WTC11 (cell line): Measurements from ENCODE around the gene CHIA. TPM values are rescaled to one million over a fixed set of nuclear protein-coding genes. Genes with fewer than 3 reads are reported as not detected.
A peak's percentile ranks its signal among the peaks of the same experiment; 100 is the strongest.

Experiments used
- ATAC-seq: fragments of 200-7000 bp; cut with Tn5 transposase; 2 replicates; pipeline ENCODE4 v1.10.0; 2021; ENCODE audit warnings: mild to moderate bottlenecking, moderate library complexity
- Bru-seq: library from RNA; stranded (reverse); fragments of 400-500 nt; gene quantifications from one replicate; lab custom pipeline; 2021; lab: Mats Ljungman, UMichigan
- CTCF ChIA-PET: fragments of 300-600 bp; sonication (Branson Sonifier 250); formaldehyde crosslinking; loops from one replicate; lab custom pipeline; 2021; ENCODE audit warnings: antibody characterized with exemption; lab: Charles Lee
- POLR2A ChIA-PET: fragments of 350-600 bp; sonication (Branson Sonifier 250); formaldehyde crosslinking; loops from one replicate; lab custom pipeline; 2021; ENCODE audit warnings: antibody characterized with exemption; lab: Charles Lee
- DNase-seq: peaks from one replicate; pipeline ENCODE4 v3.0.0; 2021; ENCODE audit warnings: low spot score
- H3K27ac Mint-ChIP-seq: 2 replicates; pipeline ENCODE4 v1.8.0; 2021; ENCODE audit warnings: mixed read lengths
- H3K27me3 Mint-ChIP-seq: 2 replicates; pipeline ENCODE4 v1.8.0; 2021; ENCODE audit warnings: low read depth, mild to moderate bottlenecking, moderate library complexity, mixed read lengths
- H3K36me3 Mint-ChIP-seq: 2 replicates; pipeline ENCODE4 v1.8.0; 2021; ENCODE audit warnings: mixed read lengths
- H3K4me1 Mint-ChIP-seq: 2 replicates; pipeline ENCODE4 v1.8.0; 2022; ENCODE audit warnings: mixed read lengths
- H3K4me3 Mint-ChIP-seq: 2 replicates; pipeline ENCODE4 v1.8.0; 2021; ENCODE audit warnings: mild to moderate bottlenecking, moderate library complexity, mixed read lengths
- H3K9me3 Mint-ChIP-seq: 2 replicates; pipeline ENCODE4 v1.8.0; 2021; ENCODE audit warnings: mixed read lengths
- AFF4 ChIP-seq: sonication (generic); formaldehyde crosslinking; IDR thresholded peaks from 2 replicates; pipeline ENCODE4 v1.8.1; 2023; ENCODE audit warnings: mild to moderate bottlenecking, missing genetic modification reagents, borderline replicate concordance
- ARID4B ChIP-seq: sonication (generic); formaldehyde crosslinking; IDR thresholded peaks from 2 replicates; pipeline ENCODE4 v1.8.0; 2023; ENCODE audit warnings: missing genetic modification reagents, mild to moderate bottlenecking, borderline replicate concordance
- CREB1 ChIP-seq: sonication (generic); formaldehyde crosslinking; IDR thresholded peaks from 2 replicates; pipeline ENCODE4 v1.8.0; 2023; ENCODE audit warnings: mild to moderate bottlenecking, missing genetic modification reagents
- EMX1 ChIP-seq: fragments of 250-450 bp; sonication (Bioruptor Pico); IDR thresholded peaks from 2 replicates; pipeline ENCODE4 v1.8.0; 2021; ENCODE audit warnings: mild to moderate bottlenecking
- IRF1 ChIP-seq: sonication (generic); formaldehyde crosslinking; IDR thresholded peaks from 2 replicates; pipeline ENCODE4 v1.8.0; 2023; ENCODE audit warnings: missing genetic modification reagents
- PREB ChIP-seq: sonication (generic); formaldehyde crosslinking; IDR thresholded peaks from 2 replicates; pipeline ENCODE4 v1.8.1; 2022; ENCODE audit warnings: mild to moderate bottlenecking, missing genetic modification reagents, moderate library complexity, borderline replicate concordance
- PRRX2 ChIP-seq: fragments of 250-450 bp; sonication (Bioruptor Pico); IDR thresholded peaks from 2 replicates; pipeline ENCODE4 v1.8.0; 2021; ENCODE audit warnings: mild to moderate bottlenecking
- STAT6 ChIP-seq: sonication (generic); formaldehyde crosslinking; conservative IDR thresholded peaks from 2 replicates; pipeline ENCODE4 v1.8.1; 2023; ENCODE audit warnings: mild to moderate bottlenecking, low read depth, missing genetic modification reagents, moderate library complexity
- TCF7 ChIP-seq: sonication (generic); formaldehyde crosslinking; IDR thresholded peaks from 2 replicates; pipeline ENCODE4 v1.8.0; 2022; ENCODE audit warnings: mild to moderate bottlenecking, low read depth, missing genetic modification reagents, moderate library complexity
- TEAD4 ChIP-seq: sonication (generic); formaldehyde crosslinking; IDR thresholded peaks from 2 replicates; pipeline ENCODE4 v1.8.0; 2022; ENCODE audit warnings: mild to moderate bottlenecking, missing genetic modification reagents
- ZNF396 ChIP-seq: fragments of 250-450 bp; sonication (Bioruptor Pico); IDR thresholded peaks from 2 replicates; pipeline ENCODE4 v1.8.0; 2021; ENCODE audit warnings: mild to moderate bottlenecking, moderate library complexity, borderline replicate concordance
- ZNF416 ChIP-seq: fragments of 250-450 bp; sonication (Bioruptor Pico); IDR thresholded peaks from 2 replicates; pipeline ENCODE4 v1.9.0; 2021; ENCODE audit warnings: mild to moderate bottlenecking, inconsistent platforms
- long read RNA-seq, 3 experiments: library from RNA in 1 of 3; library from capped mRNA in 1 of 3; library from polyadenylated mRNA in 1 of 3; unstranded in 2 of 3; stranded (forward) in 1 of 3; transcript quantifications; one replicate each; pipeline ENCODE4 v2.0.0, GENCODE V29; 2021
- total RNA-seq: library from RNA; stranded (reverse); gene quantifications from 3 replicates; pipeline ENCODE4 v1.2.3, GENCODE V29; 2021

CHIA gene
- total RNA-seq: not detected in 3 replicates
- Bru-seq, nascent RNA: not detected
- long read RNA-seq, experiment 1: 0 reads
- long read RNA-seq, experiment 2: 0 reads
- long read RNA-seq, experiment 3: 0 reads

- DNase-seq: no peak
- peaks cover 13% of the 10 kb centered on the region for H3K9me3 Mint-ChIP-seq
- H3K27me3 Mint-ChIP-seq: no peaks in the 10 kb centered on the region
- TF ChIP-seq ZNF416 (CRISPR knock-in tag) (no peak), PRRX2 (CRISPR knock-in tag) (no peak), IRF1 (CRISPR knock-in tag) (no peak)
- peaks cover 4% of the 10 kb centered on the region; the same call in 1 of the 2 replicates for H3K36me3 Mint-ChIP-seq
- H3K4me1 Mint-ChIP-seq: no peaks in the 10 kb centered on the region
- POLR2A ChIA-PET: no interaction called here
- ATAC-seq: no peak
- H3K27ac Mint-ChIP-seq: no peak within 1 kb of the TSS
- CTCF ChIA-PET: no interaction called here
- H3K4me3 Mint-ChIP-seq: no peak within 1 kb of the TSS
Measured at GRCh38 chr1:111290630-111291029, at the start of gene CHIA. CHIA (plus strand) TSS chr1:111290851; CDS start chr1:111310468, 19,617 bp downstream.

- no peak overlapping the region for H3K27ac Mint-ChIP-seq
- TF ChIP-seq ARID4B (CRISPR knock-in tag) (no peak), PREB (CRISPR knock-in tag) (no peak), TCF7 (no peak), EMX1 (CRISPR knock-in tag) (no peak), ZNF396 (CRISPR knock-in tag) (no peak), TEAD4 (CRISPR knock-in tag) (no peak), AFF4 (CRISPR knock-in tag) (no peak), CREB1 (CRISPR knock-in tag) (no peak), STAT6 (CRISPR knock-in tag) (no peak)
- H3K4me3 Mint-ChIP-seq: no peak overlapping the region
- peak; percentile 38; the same call in 1 of the 2 replicates for ATAC-seq
- H3K36me3 Mint-ChIP-seq: no peaks in the 10 kb centered on the region
- H3K9me3 Mint-ChIP-seq: peaks cover 12% of the 10 kb centered on the region
- peaks cover 16% of the 10 kb centered on the region for H3K4me1 Mint-ChIP-seq
- ChIA-PET CTCF (interaction anchor here (1.2 kb wide), 1 partner anchor 19 kb away, joined by 8 read pairs; no protein-coding TSS in a partner anchor), POLR2A (no interaction called here)
- H3K27me3 Mint-ChIP-seq: no peaks in the 10 kb centered on the region; the same call in 1 of the 2 replicates
- no peak for DNase-seq
Measured at GRCh38 chr1:111241797-111242196, 48.9 kb upstream of the CHIA start.
